ENCODE data around the gene TACC2. TPM values are rescaled to one million over a fixed set of nuclear protein-coding genes. Genes with fewer than 3 reads are reported as not detected.

TACC2 gene
- total RNA-seq, 1 experiment from 2014 or later, result 24.4 TPM

- Mint-ChIP-seq H3K27me3 (ENCODE audit: unreplicated experiment) (peaks cover 7% of the 10 kb centered on the region), H3K27ac (ENCODE audit: unreplicated experiment) (no peak overlapping the region), H3K4me3 (ENCODE audit: low read depth, unreplicated experiment) (no peak overlapping the region), H3K36me3 (ENCODE audit: insufficient read depth, unreplicated experiment) (no peaks in the 10 kb centered on the region), H3K4me1 (ENCODE audit: low read depth, unreplicated experiment) (no peaks in the 10 kb centered on the region), H3K9me3 (ENCODE audit: low read depth, unreplicated experiment) (no peaks in the 10 kb centered on the region)
- TF ChIP-seq CTCF (IDR thresholded peaks at IDR 0.05; ENCODE audit: unreplicated experiment), result no peak
- no TSS peak for BruUV-seq (replicated peaks)
- CTCF ChIA-PET, result no interaction called here
- DNase-seq, result no peak
- intact Hi-C loops (cut with micrococcal nuclease; ENCODE audit: unreplicated experiment), result no loop called here
These were observed 293.3 kb downstream of the TACC2 start for GRCh38 chr10:122282253-122282671.

- Mint-ChIP-seq H3K9me3 (ENCODE audit: low read depth, unreplicated experiment) (no peaks in the 10 kb centered on the region), H3K27ac (ENCODE audit: unreplicated experiment) (no peak overlapping the region), H3K36me3 (ENCODE audit: insufficient read depth, unreplicated experiment) (no peaks in the 10 kb centered on the region), H3K4me1 (ENCODE audit: low read depth, unreplicated experiment) (no peaks in the 10 kb centered on the region), H3K27me3 (ENCODE audit: unreplicated experiment) (peaks cover 12% of the 10 kb centered on the region), H3K4me3 (ENCODE audit: low read depth, unreplicated experiment) (no peak overlapping the region)
- no peak for TF ChIP-seq CTCF (IDR thresholded peaks at IDR 0.05; ENCODE audit: unreplicated experiment)
- CTCF ChIA-PET, result no interaction called here
- intact Hi-C loops (cut with micrococcal nuclease; ENCODE audit: unreplicated experiment), result no loop called here
- no peak for DNase-seq
- no TSS peak for BruUV-seq (replicated peaks)
These were observed 293.9 kb downstream of the TACC2 start for GRCh38 chr10:122282909-122283308.

GRCh38 chr10:122285506-122286444 lies 296.8 kb downstream of the TACC2 start:
- no TSS peak for BruUV-seq (replicated peaks)
- Mint-ChIP-seq H3K4me1 (ENCODE audit: low read depth, unreplicated experiment) (no peaks in the 10 kb centered on the region), H3K27ac (ENCODE audit: unreplicated experiment) (no peak overlapping the region), H3K9me3 (ENCODE audit: low read depth, unreplicated experiment) (no peaks in the 10 kb centered on the region), H3K36me3 (ENCODE audit: insufficient read depth, unreplicated experiment) (no peaks in the 10 kb centered on the region), H3K4me3 (ENCODE audit: low read depth, unreplicated experiment) (no peak overlapping the region), H3K27me3 (ENCODE audit: unreplicated experiment) (peaks cover 12% of the 10 kb centered on the region)
- CTCF ChIA-PET, result no interaction called here
- no peak for TF ChIP-seq CTCF (IDR thresholded peaks at IDR 0.05; ENCODE audit: unreplicated experiment)
- DNase-seq, result no peak
- intact Hi-C loops (cut with micrococcal nuclease; ENCODE audit: unreplicated experiment), result no loop called here

GRCh38 chr10:122286867-122287266 lies 297.9 kb downstream of the TACC2 start:
- H3K36me3 Mint-ChIP-seq (ENCODE audit: insufficient read depth, unreplicated experiment), result no peaks in the 10 kb centered on the region
- intact Hi-C loops (cut with micrococcal nuclease; ENCODE audit: unreplicated experiment), result no loop called here
- H3K9me3 Mint-ChIP-seq (ENCODE audit: low read depth, unreplicated experiment), result no peaks in the 10 kb centered on the region
- no peaks in the 10 kb centered on the region for H3K4me1 Mint-ChIP-seq (ENCODE audit: low read depth, unreplicated experiment)
- H3K27ac Mint-ChIP-seq (ENCODE audit: unreplicated experiment), result no peak overlapping the region
- DNase-seq, result no peak
- H3K27me3 Mint-ChIP-seq (ENCODE audit: unreplicated experiment), result peaks cover 12% of the 10 kb centered on the region
- no peak overlapping the region for H3K4me3 Mint-ChIP-seq (ENCODE audit: low read depth, unreplicated experiment)
- no peak for TF ChIP-seq CTCF (IDR thresholded peaks at IDR 0.05; ENCODE audit: unreplicated experiment)
- no TSS peak for BruUV-seq (replicated peaks)
- CTCF ChIA-PET, result interaction anchor here (0.6 kb wide), 1 partner anchor 277 kb away, joined by 3 read pairs; no protein-coding TSS in a partner anchor
